Endothelial cell of umbilical vein (primary cell): ENCODE results near the gene FRG2C. TPM values are rescaled to one million over a fixed set of nuclear protein-coding genes. Genes with fewer than 3 reads are reported as not detected.
"Not testable (repeated sequence)": the region's sequence is repeated elsewhere in the genome, so short reads cannot be mapped to it uniquely, and the experiment has no call there.

Experiments
- BruUV-seq: library from RNA; stranded (reverse); fragments of 400-500 nt; replicated peaks from 2 replicates; lab custom pipeline; 2021; lab: Mats Ljungman, UMichigan
- CTCF ChIA-PET: fragments of 300-600, 350-600 bp; sonication (Branson Sonifier 250); formaldehyde crosslinking; loops from one replicate; lab custom pipeline; 2021; ENCODE audit warnings: antibody characterized with exemption, inconsistent platforms; lab: Charles Lee
- POLR2A ChIA-PET: fragments of 300-600, 350-600 bp; sonication (Branson Sonifier 250); formaldehyde crosslinking; loops from one replicate; lab custom pipeline; 2021; ENCODE audit warnings: antibody characterized with exemption, inconsistent platforms; lab: Charles Lee
- DNase-seq: peaks from one replicate; pipeline ENCODE4 v3.0.0-alpha.2; 2011; ENCODE audit warnings: low read depth, low spot score
- FAIRE-seq: peaks from 2 replicates; lab custom pipeline; 2011; peaks lifted over from hg19 to GRCh38; lab: Jason Lieb, UNC
- H2AFZ ChIP-seq: 2 replicates; pipeline ENCODE4 v1.6.0; 2012; ENCODE audit warnings: low read depth, low read length, control low read depth, inconsistent platforms
- H3K27ac ChIP-seq: 2 replicates; pipeline ENCODE4 v1.5.1; 2011; ENCODE audit warnings: low read depth, mild to moderate bottlenecking, control low read depth, low read length, moderate library complexity; ENCODE audit not compliant: insufficient read depth
- H3K27me3 ChIP-seq, 2 experiments: 2 replicates each; pipeline versions ENCODE4 v1.6.0 to v1.6.1; 2011; ENCODE audit warnings: low read length in 2 of 2, mixed read lengths in 1 of 2; ENCODE audit not compliant: control insufficient read depth in 2 of 2, insufficient read depth in 2 of 2
- H3K36me3 ChIP-seq, 2 experiments: 2 replicates in 1 of 2; 3 replicates in 1 of 2; pipeline ENCODE4 v1.5.1; 2011; ENCODE audit warnings: low read length in 2 of 2, mild to moderate bottlenecking in 1 of 2, moderate library complexity in 1 of 2; ENCODE audit not compliant: control insufficient read depth in 2 of 2, insufficient read depth in 2 of 2; ENCODE audit errors: extremely low read depth in 1 of 2
- H3K4me1 ChIP-seq: 3 replicates; pipeline ENCODE4 v1.5.1; 2011; ENCODE audit warnings: mild to moderate bottlenecking, low read length; ENCODE audit not compliant: control insufficient read depth, insufficient read depth; ENCODE audit errors: extremely low read depth
- H3K4me2 ChIP-seq: 2 replicates; pipeline ENCODE4 v1.6.1; 2011; ENCODE audit warnings: low read length, control low read depth, mixed read lengths; ENCODE audit not compliant: insufficient read depth
- H3K4me3 ChIP-seq, 3 experiments: fragments of 200-600 bp in 1 of 3; sonication (generic), shearing (Covaris generic) in 1 of 3; replicated peaks in 1 of 3; 2 replicates each; pipeline ENCODE4 v1.5.1; 2011 to 2016; ENCODE audit warnings: control low read depth in 3 of 3, low read length in 3 of 3, mild to moderate bottlenecking in 2 of 3, inconsistent platforms in 1 of 3, low read depth in 1 of 3, moderate library complexity in 1 of 3; ENCODE audit not compliant: insufficient read depth in 1 of 3
- H3K79me2 ChIP-seq: 2 replicates; pipeline ENCODE4 v1.6.0; 2012; ENCODE audit warnings: low read length, inconsistent platforms; ENCODE audit not compliant: control insufficient read depth, insufficient read depth
- H3K9ac ChIP-seq: replicated peaks from 2 replicates; pipeline ENCODE3; 2011; ENCODE audit warnings: low read length, control low read depth; ENCODE audit not compliant: insufficient read depth; ENCODE audit errors: extremely low read depth
- H3K9me1 ChIP-seq: replicated peaks from 3 replicates; pipeline ENCODE4 v1.6.0; 2011; ENCODE audit warnings: mild to moderate bottlenecking, low read length; ENCODE audit not compliant: control insufficient read depth, insufficient read depth; ENCODE audit errors: extremely low read depth
- H3K9me3 ChIP-seq: replicated peaks from 2 replicates; pipeline ENCODE4 v1.5.1; 2012; ENCODE audit warnings: low read length, inconsistent platforms; ENCODE audit not compliant: control insufficient read depth, insufficient read depth
- H4K20me1 ChIP-seq: replicated peaks from 2 replicates; pipeline ENCODE3; 2011; ENCODE audit warnings: mild to moderate bottlenecking, low read length; ENCODE audit not compliant: control insufficient read depth, insufficient read depth; ENCODE audit errors: extremely low read depth
- dilution Hi-C: fragments of 300-500 bp; cut with MboI; formaldehyde crosslinking; loops from one replicate; pipeline ENCODE4 v1.15.0; 2019; ENCODE audit warnings: low sequenced_read_pairs; ENCODE audit not compliant: extremely low pct_ligation_motif_present
- intact Hi-C: fragments of 100-400 bp; cut with micrococcal nuclease; formaldehyde crosslinking; loops from one replicate; pipeline ENCODE4 v1.10.0; 2022
- polyA plus RNA-seq, 4 experiments: library from polyadenylated mRNA; depleted of rRNA in 3 of 4; stranded (reverse) in 3 of 4; unstranded in 1 of 4; fragments of >200 nt; gene quantifications; 2 replicates each; pipeline versions ENCODE4 v1.2.1 to v1.2.3, GENCODE V29; 2011 to 2012; ENCODE audit warnings: missing spikeins in 1 of 4
- total RNA-seq: library from RNA; stranded (reverse); gene quantifications from 2 replicates; pipeline ENCODE4 v1.2.3, GENCODE V29; 2021

FRG2C gene
- total and polyA plus RNA-seq, 2 donors (not counting 3 experiments of a cell fraction or from before 2014, with no cell fraction given), result not detected

DNA sequence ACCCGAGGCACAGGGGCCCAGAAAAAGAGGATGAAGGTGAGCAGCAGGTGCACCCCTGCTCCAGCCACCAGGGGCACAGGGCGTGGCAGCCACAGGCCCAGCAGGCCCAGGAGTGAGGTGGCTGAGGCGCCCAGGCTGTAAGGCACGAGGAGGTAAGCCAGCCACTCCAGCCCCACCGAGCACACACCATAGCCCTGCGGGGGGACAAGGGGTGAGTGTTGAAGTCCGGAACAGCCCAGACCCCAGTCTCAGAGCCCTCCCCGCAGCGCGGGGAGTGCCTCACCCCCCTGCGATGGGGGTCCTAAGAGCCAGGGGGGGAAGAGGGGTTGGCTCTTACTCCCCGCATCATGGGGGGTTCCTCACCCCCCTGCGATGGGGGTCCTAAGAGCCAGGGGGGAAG lies 40.5 kb upstream of the FRG2C start:
- CTCF ChIA-PET, result interaction anchor here (0.6 kb wide), 1 partner anchor 974 kb away, joined by 3 read pairs; no protein-coding TSS in a partner anchor
- H3K9me3 ChIP-seq, POLR2A ChIA-PET, dilution Hi-C loops, DNase-seq, H3K9me1 ChIP-seq, H4K20me1 ChIP-seq, H3K9ac ChIP-seq, H3K4me3 ChIP-seq, H3K27me3 ChIP-seq, H3K4me2 ChIP-seq, H2AFZ ChIP-seq, H3K4me1 ChIP-seq, BruUV-seq, H3K79me2 ChIP-seq, H3K36me3 ChIP-seq, intact Hi-C loops, H3K27ac ChIP-seq, FAIRE-seq: not testable (repeated sequence)

DNA sequence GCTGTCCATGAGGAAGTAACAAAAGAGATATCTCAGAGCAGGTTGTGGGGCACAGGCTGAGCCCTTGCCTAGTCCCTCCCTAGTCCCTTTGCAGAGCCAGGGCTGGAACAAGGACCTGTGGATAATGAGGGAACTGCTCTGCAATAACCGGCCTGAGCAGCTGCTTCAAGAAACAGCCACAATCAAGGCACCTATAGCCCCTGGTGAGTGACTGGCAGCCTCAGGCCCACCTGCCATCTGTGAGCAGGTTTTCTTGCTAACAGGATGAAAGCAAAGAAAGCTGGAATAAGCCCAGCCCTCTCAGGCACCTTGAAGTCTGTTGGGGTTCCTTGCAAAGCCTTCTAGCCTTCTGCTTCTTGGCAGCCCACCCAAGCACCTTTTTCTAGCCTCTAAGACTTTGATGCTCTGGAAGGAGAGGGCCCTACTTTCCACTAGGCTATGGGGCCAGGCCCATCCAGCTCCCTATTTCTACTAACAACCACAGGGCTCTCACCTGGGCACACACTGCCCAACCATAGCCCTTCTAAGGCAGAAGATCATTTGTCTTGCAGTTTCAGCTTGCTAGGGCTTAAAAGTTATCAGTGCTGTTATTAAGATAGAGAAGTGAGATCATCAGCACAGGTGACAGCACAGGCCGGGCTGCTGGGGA lies 33.1 kb upstream of the FRG2C start:
- H3K36me3 ChIP-seq, H3K9ac ChIP-seq, H3K27me3 ChIP-seq, CTCF ChIA-PET, BruUV-seq, FAIRE-seq, H2AFZ ChIP-seq, DNase-seq, H3K9me3 ChIP-seq, H3K4me2 ChIP-seq, H3K4me3 ChIP-seq, H3K9me1 ChIP-seq, H3K4me1 ChIP-seq, intact Hi-C loops, dilution Hi-C loops, H3K79me2 ChIP-seq, H3K27ac ChIP-seq, POLR2A ChIA-PET, H4K20me1 ChIP-seq: not testable (repeated sequence)
